Measurements from ENCODE around the gene SYT17.

GRCh38 chr16:19282101-19282500 lies 114.1 kb downstream of the SYT17 start:
- TF ChIP-seq POLR2A (IDR thresholded peaks at IDR 0.05) (no peak), CTCF (IDR thresholded peaks at IDR 0.05) (no peak), POLR2AphosphoS5 (IDR thresholded peaks at IDR 0.05) (no peak), EP300 (IDR thresholded peaks at IDR 0.05) (no peak)
